Liver (tissue), 2 donors: Measurements from ENCODE around the gene ZNF697.

Experiments
- FOXA1 ChIP-seq: IDR thresholded peaks from 2 replicates; pipeline ENCODE4 v1.6.1; 2016; ENCODE audit warnings: antibody characterized with exemption
- TF ChIP-seq, protein P1 (sequence below): fragments of 150-350 bp; IDR thresholded peaks from 2 replicates; pipeline ENCODE4 v1.5.1; 2017; ENCODE audit warnings: improper control_type of control experiment, low read depth, low read length; ENCODE audit not compliant: missing input control
- TF ChIP-seq, protein P2 (sequence below): IDR thresholded peaks from 2 replicates; pipeline ENCODE4 v1.6.1; 2016; ENCODE audit warnings: antibody characterized with exemption
- donor health status: healthy.

DNA sequence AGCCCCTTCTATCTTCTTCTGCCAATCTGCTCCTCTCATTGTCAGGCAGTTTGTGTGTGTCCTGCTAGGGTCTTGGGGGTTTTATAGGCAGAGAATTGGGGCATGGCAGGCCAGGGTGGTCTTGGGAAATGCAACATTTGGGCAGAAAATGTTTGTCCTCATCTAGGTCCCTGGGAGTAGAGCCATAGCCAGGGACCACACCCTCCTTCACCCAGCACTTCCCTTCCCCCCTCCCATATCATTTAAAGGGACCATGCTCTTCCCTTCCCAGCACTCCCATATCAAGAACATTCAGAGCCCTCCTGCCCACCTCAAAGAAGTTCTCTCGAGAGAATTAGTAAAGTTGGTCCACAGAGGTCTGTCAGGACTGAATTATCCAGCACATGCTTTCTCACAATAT is 41.7 kb downstream of the ZNF697 start:
- TF ChIP-seq, protein P1, sequence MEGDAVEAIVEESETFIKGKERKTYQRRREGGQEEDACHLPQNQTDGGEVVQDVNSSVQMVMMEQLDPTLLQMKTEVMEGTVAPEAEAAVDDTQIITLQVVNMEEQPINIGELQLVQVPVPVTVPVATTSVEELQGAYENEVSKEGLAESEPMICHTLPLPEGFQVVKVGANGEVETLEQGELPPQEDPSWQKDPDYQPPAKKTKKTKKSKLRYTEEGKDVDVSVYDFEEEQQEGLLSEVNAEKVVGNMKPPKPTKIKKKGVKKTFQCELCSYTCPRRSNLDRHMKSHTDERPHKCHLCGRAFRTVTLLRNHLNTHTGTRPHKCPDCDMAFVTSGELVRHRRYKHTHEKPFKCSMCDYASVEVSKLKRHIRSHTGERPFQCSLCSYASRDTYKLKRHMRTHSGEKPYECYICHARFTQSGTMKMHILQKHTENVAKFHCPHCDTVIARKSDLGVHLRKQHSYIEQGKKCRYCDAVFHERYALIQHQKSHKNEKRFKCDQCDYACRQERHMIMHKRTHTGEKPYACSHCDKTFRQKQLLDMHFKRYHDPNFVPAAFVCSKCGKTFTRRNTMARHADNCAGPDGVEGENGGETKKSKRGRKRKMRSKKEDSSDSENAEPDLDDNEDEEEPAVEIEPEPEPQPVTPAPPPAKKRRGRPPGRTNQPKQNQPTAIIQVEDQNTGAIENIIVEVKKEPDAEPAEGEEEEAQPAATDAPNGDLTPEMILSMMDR = no peak
- TF ChIP-seq FOXA1 = no peak
- TF ChIP-seq, protein P2, sequence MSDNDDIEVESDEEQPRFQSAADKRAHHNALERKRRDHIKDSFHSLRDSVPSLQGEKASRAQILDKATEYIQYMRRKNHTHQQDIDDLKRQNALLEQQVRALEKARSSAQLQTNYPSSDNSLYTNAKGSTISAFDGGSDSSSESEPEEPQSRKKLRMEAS = no peak
